Common myeloid progenitor, CD34-positive (primary cell): ENCODE results near the gene HLA-DPA1.

Source experiments
- CTCF ChIA-PET: fragments of 350-600 bp; sonication (Branson Sonifier 250); formaldehyde crosslinking; loops from one replicate; lab custom pipeline; 2021; ENCODE audit warnings: antibody characterized with exemption; lab: Charles Lee
- POLR2A ChIA-PET: fragments of 350-600 bp; sonication (Branson Sonifier 250); formaldehyde crosslinking; loops from one replicate; lab custom pipeline; 2021; ENCODE audit warnings: antibody characterized with exemption; lab: Charles Lee
- DNase-seq, 3 donors: peaks; one replicate each; pipeline versions ENCODE4 v3.0.0 to v3.0.0-alpha.2; 2013
- H3K27ac ChIP-seq, 2 experiments: 1 replicate in 1 of 2; 2 replicates in 1 of 2; pipeline ENCODE4 v1.7.0; 2013; ENCODE audit warnings: inconsistent platforms in 2 of 2, low read length in 2 of 2, mild to moderate bottlenecking in 2 of 2, low read depth in 1 of 2, moderate library complexity in 1 of 2; ENCODE audit not compliant: severe bottlenecking in 2 of 2, insufficient read depth in 1 of 2, poor library complexity in 1 of 2
- H3K27me3 ChIP-seq, 5 experiments: replicated peaks in 2 of 5; 1 replicate in 3 of 5; 2 replicates in 2 of 5; pipeline versions ENCODE4 v1.6.1 to v1.7.0; 2013; ENCODE audit warnings: low read length in 4 of 5, mild to moderate bottlenecking in 2 of 5, moderate library complexity in 2 of 5, inconsistent platforms in 1 of 5; ENCODE audit not compliant: insufficient read depth in 5 of 5, control insufficient read depth in 4 of 5
- H3K36me3 ChIP-seq, 4 experiments: 1 replicate in 2 of 4; 2 replicates in 2 of 4; pipeline versions ENCODE4 v1.6.1 to v1.7.0; 2013; ENCODE audit warnings: low read length in 3 of 4, control low read depth in 1 of 4, mild to moderate bottlenecking in 1 of 4; ENCODE audit not compliant: control insufficient read depth in 4 of 4, insufficient read depth in 4 of 4
- H3K4me1 ChIP-seq, 4 experiments: 1 replicate in 3 of 4; 2 replicates in 1 of 4; pipeline versions ENCODE4 v1.6.1 to v1.7.1; 2013; ENCODE audit warnings: low read length in 3 of 4, mild to moderate bottlenecking in 3 of 4, control low read depth in 1 of 4, inconsistent platforms in 1 of 4, moderate library complexity in 1 of 4; ENCODE audit not compliant: control insufficient read depth in 4 of 4, insufficient read depth in 4 of 4; ENCODE audit errors: control extremely low read depth in 1 of 4
- H3K4me3 ChIP-seq, 7 experiments: 1 replicate in 4 of 7; 2 replicates in 3 of 7; pipeline versions ENCODE4 v1.5.1 to v1.7.0; 2013; ENCODE audit warnings: mild to moderate bottlenecking in 7 of 7, low read length in 6 of 7, moderate library complexity in 6 of 7, inconsistent platforms in 2 of 7, low read depth in 2 of 7, control low read depth in 1 of 7; ENCODE audit not compliant: insufficient read depth in 4 of 7, control insufficient read depth in 1 of 7; ENCODE audit errors: extremely low read depth in 1 of 7
- H3K9me3 ChIP-seq, 5 experiments: 1 replicate in 4 of 5; 2 replicates in 1 of 5; pipeline versions ENCODE4 v1.6.1 to v1.7.1; 2013; ENCODE audit warnings: low read length in 4 of 5, mild to moderate bottlenecking in 2 of 5, inconsistent platforms in 1 of 5, low read depth in 1 of 5, moderate library complexity in 1 of 5; ENCODE audit not compliant: control insufficient read depth in 4 of 5, insufficient read depth in 2 of 5; ENCODE audit errors: control extremely low read depth in 1 of 5
- WGBS: methylation state at CpG from one replicate; pipeline ENCODE4 v1.1.5; 2013; ENCODE audit not compliant: insufficient coverage; 5-methylcytosine and 5-hydroxymethylcytosine counted together

Gene HLA-DPA1

GRCh38 chr6:33036535-33036934 is 36.9 kb downstream of the HLA-DPA1 start:
- Histone ChIP-seq H3K9me3 (peaks cover 0 to 8% (median 4%) of the 10 kb centered on the region in 5 experiments), H3K27ac (no peak overlapping the region), H3K4me1 (no peaks in the 10 kb centered on the region), H3K27me3 (no peaks in the 10 kb centered on the region), H3K36me3 (no peaks in the 10 kb centered on the region), H3K4me3 (no peak overlapping the region)
- ChIA-PET CTCF (interaction anchor here (0.9 to 2.9 kb wide), 5 partner anchors 10 to 93 kb away, joined by 3 to 12 read pairs (median 5); partner anchors contain the start of gene HLA-DPA1), POLR2A (no interaction called here)
- 100% methylated on average over 1 of the region's 1 CpG for WGBS
- DNase-seq = no peak

- WGBS = 100% methylated on average over 1 of the region's 1 CpG
- POLR2A ChIA-PET = no interaction called here
- CTCF ChIA-PET = interaction anchor here (1.3 to 2.3 kb wide), 2 partner anchors 13 to 18 kb away, joined by 3 to 7 read pairs; no protein-coding TSS in a partner anchor
- Histone ChIP-seq H3K27me3 (no peaks in the 10 kb centered on the region), H3K27ac (no peak overlapping the region), H3K9me3 (peaks cover 0 to 8% (median 4%) of the 10 kb centered on the region in 5 experiments), H3K4me1 (peaks cover 0 to 11% (median 7%) of the 10 kb centered on the region in 4 experiments), H3K36me3 (no peaks in the 10 kb centered on the region), H3K4me3 (no peak overlapping the region)
- no peak for DNase-seq
Observed at GRCh38 chr6:33034554-33034953, 38.9 kb downstream of the HLA-DPA1 start.

- peak overlapping the region; percentile 83 to 89 for H3K27ac ChIP-seq
- no peak for DNase-seq
- 73% methylated on average over 3 of the region's 3 CpGs for WGBS
- no peaks in the 10 kb centered on the region for H3K36me3 ChIP-seq
- CTCF ChIA-PET = interaction anchor here (0.9 to 2.3 kb wide), 4 partner anchors 11 to 22 kb away, joined by 3 to 7 read pairs (median 3); no protein-coding TSS in a partner anchor
- no peaks in the 10 kb centered on the region for H3K27me3 ChIP-seq
- POLR2A ChIA-PET = interaction anchor here (1.2 to 1.8 kb wide), 2 partner anchors 9 to 11 kb away, joined by 3 to 6 read pairs; no protein-coding TSS in a partner anchor
- no peak overlapping the region for H3K4me3 ChIP-seq
- H3K9me3 ChIP-seq = peaks cover 0 to 5% (median 4%) of the 10 kb centered on the region in 5 experiments
- H3K4me1 ChIP-seq = peaks cover 5 to 29% (median 26%) of the 10 kb centered on the region in 4 experiments
Observed at GRCh38 chr6:33030245-33030644, 43.2 kb downstream of the HLA-DPA1 start.

- Histone ChIP-seq H3K4me3 (peak overlapping the region in 2 of 7 experiments; percentile 9 to 23), H3K4me1 (peaks cover 5 to 29% (median 26%) of the 10 kb centered on the region in 4 experiments), H3K27ac (peak overlapping the region; percentile 83 to 89), H3K36me3 (no peaks in the 10 kb centered on the region), H3K27me3 (no peaks in the 10 kb centered on the region), H3K9me3 (peaks cover 0 to 3% (median under 1%) of the 10 kb centered on the region in 5 experiments)
- CTCF ChIA-PET = interaction anchor here (0.6 to 2.3 kb wide), 7 partner anchors 10 to 115 kb away, joined by 3 to 7 read pairs (median 3); no protein-coding TSS in a partner anchor
- POLR2A ChIA-PET = interaction anchor here (0.6 to 1.8 kb wide), 4 partner anchors 8 to 13 kb away, joined by 3 to 6 read pairs (median 3); no protein-coding TSS in a partner anchor
- WGBS = 59% methylated on average over 3 of the region's 6 CpGs
- peak; percentile 76 to 91 (median 88) for DNase-seq
Observed at GRCh38 chr6:33029328-33030184, 43.9 kb downstream of the HLA-DPA1 start.

- CTCF ChIA-PET = interaction anchor here (0.6 to 2.3 kb wide), 5 partner anchors 10 to 47 kb away, joined by 3 to 7 read pairs (median 5); partner anchors contain the start of gene HLA-DPB1
- WGBS = 0% methylated on average over 1 of the region's 1 CpG
- POLR2A ChIA-PET = interaction anchor here (1.8 kb wide), 1 partner anchor 9 kb away, joined by 6 read pairs; no protein-coding TSS in a partner anchor
- peaks cover 5 to 29% (median 26%) of the 10 kb centered on the region in 4 experiments for H3K4me1 ChIP-seq
- H3K4me3 ChIP-seq = peak overlapping the region in 1 of 7 experiments; percentile 6
- H3K36me3 ChIP-seq = no peaks in the 10 kb centered on the region
- peak overlapping the region; percentile 83 to 89 for H3K27ac ChIP-seq
- H3K9me3 ChIP-seq = no peaks in the 10 kb centered on the region
- DNase-seq = peak in 2 of 3 donors; percentile 11 to 62
- no peaks in the 10 kb centered on the region for H3K27me3 ChIP-seq
Observed at GRCh38 chr6:33028220-33028849, 45.1 kb downstream of the HLA-DPA1 start.

DNA sequence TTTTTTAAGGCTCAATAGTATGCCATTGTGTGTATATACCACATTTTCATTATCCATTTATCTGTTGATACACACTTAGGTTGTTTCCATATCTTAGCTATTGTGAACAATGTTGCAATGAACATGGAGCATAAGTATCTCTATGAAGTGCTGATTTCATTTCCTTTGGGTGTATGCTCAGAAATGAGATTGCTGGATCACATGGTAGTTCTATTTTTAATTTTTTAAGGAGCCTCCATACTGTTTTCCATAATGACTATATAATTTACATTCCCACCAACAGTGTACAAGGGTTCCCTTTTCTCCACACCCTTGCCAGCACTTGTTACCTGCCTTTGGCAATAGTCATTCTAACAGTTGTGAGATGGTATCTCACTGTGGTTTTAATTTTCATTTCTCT is 48.9 kb downstream of the HLA-DPA1 start:
- peaks cover 8 to 28% (median 26%) of the 10 kb centered on the region in 4 experiments for H3K4me1 ChIP-seq
- CTCF ChIA-PET = interaction anchor here (0.8 kb wide), 1 partner anchor 123 kb away, joined by 3 read pairs; no protein-coding TSS in a partner anchor
- no peak overlapping the region for H3K4me3 ChIP-seq
- POLR2A ChIA-PET = interaction anchor here (0.6 kb wide), 1 partner anchor 55 kb away, joined by 3 read pairs; no protein-coding TSS in a partner anchor
- no peaks in the 10 kb centered on the region for H3K9me3 ChIP-seq
- no peak for DNase-seq
- H3K27ac ChIP-seq = no peak overlapping the region
- no peaks in the 10 kb centered on the region for H3K36me3 ChIP-seq
- H3K27me3 ChIP-seq = no peaks in the 10 kb centered on the region
